Stimulated activated CD4-positive, alpha-beta T cell treated with anti-CD3 and anti-CD28 coated beads, Interleukin-4, amount 100 ng/mL, for 48 hours (primary cell): ENCODE measurements around the gene UBA52.
"Not testable (repeated sequence)": the region's sequence is repeated elsewhere in the genome, so short reads cannot be mapped to it uniquely, and the experiment has no call there.

Source experiments
- DNase-seq, 2 donors: peaks; one replicate each; pipeline ENCODE4 v3.0.0-alpha.2; 2020; ENCODE audit warnings: low read depth in 2 of 2

UBA52 gene

DNA sequence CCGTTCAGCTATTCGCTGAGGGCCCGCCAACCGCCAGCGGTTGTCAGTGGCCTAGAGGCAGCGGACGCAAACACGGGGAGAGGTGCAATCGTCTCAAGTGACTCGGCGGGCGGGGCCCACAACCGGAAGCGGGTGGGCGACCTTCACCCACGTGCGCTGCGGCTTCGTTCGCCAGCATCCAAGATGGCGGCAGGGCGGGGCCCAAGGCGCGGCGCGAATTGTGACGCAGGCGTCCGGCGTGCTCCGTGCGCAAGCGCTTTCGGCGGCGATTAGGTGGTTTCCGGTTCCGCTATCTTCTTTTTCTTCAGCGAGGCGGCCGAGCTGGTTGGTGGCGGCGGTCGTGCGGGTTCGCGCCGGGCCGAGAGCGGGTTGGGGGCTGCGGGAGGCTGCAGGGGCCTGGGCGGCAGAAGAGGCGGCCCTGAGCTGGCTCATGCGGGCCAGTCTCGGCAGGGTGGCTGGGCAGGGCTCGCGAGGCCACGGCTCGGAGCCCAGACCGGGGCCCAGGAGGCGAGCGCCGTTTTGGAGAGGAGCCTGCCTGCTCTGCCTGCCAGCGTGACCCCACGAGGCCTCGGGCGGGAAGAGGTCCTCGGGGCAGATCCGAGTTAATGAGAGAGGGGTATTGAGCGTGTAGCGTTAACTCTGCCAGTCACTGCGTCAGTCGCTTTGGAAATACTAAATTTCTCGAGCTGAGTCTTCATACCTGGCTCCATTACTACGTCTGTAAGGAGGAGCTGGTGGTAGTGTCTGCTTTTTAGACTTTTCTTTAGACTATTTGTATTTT, at the start of gene UBA52:
Gene UBA52 (plus strand): TSS at position 294 of the 781 bp plus-strand sequence. CDS start 1,444 bp downstream, outside the sequence.
- peak; percentile 98 to 99 for DNase-seq

DNA sequence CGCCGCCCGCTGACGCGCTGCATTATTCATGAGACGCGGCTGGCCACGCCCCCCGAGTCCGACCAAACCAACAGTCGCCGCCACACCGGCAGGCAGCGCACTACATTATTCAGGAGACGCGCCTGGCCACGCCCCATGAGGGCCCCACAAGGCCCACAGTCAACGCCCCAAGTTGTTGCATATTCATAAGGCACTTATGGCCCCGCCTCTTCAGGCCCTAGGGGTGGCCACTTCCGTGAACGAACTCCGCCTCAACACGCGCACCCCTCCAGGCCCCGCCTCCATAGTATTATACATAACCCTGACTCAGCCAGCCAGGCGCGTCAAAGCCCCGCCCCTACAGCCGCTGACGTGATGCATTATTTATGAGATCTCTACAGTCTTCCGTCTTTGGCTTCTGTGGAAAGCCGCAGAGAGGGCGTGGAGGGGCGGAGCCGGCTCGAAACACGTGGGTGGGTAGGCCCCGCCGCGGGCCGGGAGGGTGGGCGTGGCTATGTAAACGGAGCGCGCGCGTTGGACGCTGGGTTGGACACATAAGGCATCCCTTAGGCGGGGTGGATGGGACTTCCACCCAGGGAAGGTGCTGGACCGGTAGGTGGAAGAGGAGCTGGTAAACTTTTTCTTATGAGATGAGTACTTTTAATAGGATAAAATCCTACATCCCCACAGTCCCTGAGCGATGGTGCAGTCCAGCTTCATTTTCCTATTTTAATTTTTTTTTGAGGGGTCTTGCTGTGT, 49.4 kb upstream of the UBA52 start:
- peak; percentile 100 for DNase-seq

DNA sequence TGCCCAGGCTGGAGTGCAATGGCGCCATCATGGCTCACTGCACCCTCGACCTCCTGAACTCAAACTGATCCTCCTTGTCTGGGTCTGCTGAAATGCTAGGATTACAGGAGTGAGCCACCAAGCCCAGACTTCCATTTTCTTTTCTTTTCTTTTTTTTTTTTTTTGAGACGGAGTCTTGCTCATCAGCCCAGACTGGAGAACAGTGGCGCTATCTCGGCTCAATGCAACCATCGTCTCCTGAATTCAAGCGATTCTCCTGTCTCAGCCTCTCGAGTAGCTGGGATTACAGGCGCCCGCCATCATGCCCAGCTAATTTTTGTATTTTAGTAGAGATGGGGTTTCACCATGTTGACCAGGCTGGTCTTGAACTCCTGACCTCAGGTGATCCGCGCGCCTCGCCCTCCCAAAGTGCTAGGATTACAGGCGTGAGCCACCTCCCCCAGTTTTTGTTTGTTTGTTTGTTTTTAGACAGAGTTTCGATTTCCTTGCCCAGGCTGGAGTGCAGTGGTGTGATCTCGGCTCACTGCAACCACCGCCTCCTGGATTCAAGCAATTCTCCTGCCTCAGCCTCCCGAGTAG, 48.7 kb upstream of the UBA52 start:
- not testable (repeated sequence) for DNase-seq

DNA sequence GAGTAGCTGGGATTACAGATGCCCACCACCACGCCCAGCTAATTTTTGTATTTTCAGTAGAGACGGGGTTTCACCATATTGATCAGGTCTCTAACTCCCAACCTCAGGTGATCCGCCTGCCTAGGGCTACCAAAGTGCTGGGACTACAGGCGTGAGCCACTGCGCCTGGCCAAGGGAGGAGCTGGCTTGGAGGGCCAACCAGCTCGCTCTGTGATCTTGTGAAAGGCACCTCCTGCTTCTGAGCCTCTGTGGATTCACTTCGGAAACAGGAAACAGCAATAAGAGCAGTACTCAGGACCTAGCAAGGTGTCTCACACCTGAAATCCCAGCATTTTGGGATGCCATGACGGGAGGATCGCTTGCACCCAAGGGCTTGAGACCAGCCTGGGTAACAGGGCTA, 47.8 kb upstream of the UBA52 start:
- no peak for DNase-seq

DNA sequence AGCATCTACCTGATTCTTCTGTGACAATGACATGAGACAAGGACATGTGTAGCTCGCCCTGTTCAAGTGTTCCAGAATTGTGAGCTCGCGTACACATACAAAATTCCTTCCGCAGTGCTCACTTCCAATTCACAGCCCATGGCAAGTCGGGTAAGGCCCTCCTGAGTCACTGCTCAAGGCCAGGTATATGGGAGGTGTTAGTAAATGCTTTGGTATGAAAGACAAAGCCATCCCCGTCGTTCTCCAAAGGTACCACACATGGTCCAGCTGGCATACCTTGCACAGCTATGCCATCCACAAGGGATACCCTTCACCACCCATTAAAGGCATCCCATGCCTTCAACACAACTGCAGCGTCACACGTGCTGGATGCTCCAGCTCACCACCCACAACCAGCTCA, 45.3 kb upstream of the UBA52 start:
- DNase-seq, result no peak

DNA sequence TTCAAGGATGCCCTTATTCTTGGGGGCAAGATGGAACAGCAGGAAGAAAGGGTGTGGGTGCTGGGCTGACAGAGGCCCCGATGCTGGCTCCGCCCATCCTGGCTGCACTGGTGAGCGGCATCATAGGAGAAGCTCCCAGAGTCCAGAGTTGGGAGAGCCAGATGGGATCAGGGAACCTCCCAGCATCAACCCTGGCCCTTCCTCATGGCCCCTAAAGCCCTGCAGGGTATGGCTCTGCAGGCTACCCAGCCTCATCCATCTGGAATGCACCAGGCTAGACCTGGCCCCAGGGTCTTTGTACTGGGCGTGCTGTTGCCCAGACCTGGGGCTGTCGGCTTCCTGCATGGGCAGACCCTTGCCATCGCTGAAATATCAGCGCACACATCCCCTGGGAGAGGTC, 41.9 kb upstream of the UBA52 start:
- no peak for DNase-seq

DNA sequence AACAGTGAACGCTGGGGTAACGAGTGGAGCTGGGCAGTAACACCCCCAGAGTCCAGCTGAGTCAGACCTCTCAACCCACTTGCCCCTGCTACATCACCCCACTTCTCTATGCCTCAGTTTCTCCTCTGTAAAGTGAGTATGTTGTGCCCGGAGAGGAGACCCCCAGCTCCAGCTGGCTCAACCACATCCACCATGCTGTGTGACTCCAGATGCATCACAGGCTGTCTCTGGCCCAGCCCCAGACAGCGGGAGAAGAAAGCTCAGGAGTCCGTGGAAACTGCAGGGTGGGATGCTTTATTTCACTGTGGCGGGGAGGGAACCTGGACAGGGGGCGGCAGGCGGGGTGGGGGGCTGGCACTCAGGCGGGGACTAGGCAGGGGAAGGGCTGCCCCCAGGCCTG, 40.2 kb upstream of the UBA52 start:
- DNase-seq, result no peak

DNA sequence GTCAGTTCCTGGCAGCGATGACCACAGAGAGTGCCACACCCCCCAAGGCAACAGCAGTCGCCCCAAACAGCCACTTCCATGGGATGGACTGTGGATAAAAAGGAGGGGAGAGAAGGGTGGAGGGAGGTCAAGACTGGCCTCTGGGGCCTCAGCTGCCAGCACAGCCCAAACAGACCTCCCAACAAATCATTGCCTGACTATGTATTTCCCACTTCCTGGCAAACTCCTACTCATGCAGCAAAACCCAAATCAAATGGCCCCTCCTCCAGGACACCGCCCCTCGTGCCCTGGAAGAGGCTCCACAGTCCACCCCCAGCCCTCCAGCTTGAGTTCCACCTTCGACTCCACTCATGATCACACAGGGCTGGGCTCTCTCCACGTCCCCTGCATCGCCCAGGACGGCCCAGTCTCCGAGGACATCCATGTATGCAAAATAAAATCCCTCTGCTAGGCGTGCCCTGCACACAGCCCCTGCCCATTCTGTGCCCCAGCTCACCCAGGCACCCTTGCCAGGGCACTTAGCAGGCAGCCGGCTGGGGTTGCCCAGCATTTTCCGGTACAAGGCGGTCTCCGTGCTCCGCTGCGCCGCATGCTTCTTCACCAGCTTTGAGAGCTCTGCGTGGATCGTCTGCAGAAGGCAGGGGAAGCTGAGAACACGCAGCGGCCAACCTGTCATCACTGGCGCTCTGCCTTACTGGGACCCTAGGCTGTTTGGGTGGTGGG, 39.3 kb upstream of the UBA52 start:
- no peak for DNase-seq

DNA sequence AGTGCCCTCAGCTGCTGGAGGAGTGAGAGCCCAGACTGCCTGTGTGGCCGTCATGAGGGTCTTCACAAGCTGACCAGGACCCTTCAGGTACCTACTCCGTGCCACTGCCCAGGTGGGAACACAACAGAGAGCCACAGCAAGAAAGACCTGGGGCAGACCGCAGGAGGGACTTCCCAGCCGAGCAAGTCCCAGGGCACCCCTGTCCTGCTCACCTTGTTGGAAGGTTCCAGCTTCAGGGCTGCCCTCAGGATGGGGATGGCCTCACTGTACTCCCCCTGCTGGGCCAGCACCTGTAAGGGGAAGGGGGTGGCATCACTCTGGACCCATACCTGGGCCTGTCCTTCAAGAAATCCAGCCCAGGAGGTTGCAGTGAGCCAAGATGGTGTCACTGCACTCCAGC, 38.6 kb upstream of the UBA52 start:
- no peak for DNase-seq

DNA sequence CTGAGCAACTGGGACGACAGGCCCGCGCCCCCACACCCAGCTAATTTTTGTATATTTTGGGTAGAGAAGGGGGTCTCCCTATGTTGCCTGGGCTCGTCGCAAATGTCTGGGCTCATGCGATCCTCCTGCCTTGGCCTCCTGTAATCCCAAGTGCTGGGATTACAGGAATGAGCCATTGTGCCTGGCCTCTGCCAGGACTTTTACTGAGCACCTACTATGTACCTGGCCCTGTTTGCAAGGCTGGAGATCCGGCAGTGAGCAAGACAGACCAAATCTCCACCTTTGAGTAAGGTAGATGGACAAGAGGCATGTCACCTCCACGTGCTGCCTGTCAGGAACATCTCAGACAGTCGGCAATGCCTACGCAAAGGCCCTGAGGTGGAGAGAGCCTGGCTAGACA, 35.2 kb upstream of the UBA52 start:
- no peak for DNase-seq

DNA sequence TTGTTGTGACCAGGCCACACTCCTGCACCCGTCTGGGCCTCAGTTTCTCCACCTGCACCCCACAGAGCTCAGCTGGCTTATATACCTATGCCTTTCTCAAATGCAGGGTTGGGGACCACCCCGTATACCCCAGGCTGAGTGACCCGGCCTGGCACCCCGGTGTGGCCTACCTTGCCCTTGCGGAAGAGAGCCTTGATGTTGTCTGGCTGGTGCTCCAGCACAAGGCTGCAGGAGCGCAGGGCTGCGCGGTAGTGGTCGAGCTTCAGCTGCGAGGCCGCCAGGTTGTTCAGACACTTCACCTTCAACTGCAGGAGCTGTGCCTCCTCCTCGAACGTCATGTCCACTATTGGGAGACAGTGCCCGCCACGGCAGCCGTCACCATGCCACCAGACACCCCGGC, 34.2 kb upstream of the UBA52 start:
- DNase-seq, result no peak

DNA sequence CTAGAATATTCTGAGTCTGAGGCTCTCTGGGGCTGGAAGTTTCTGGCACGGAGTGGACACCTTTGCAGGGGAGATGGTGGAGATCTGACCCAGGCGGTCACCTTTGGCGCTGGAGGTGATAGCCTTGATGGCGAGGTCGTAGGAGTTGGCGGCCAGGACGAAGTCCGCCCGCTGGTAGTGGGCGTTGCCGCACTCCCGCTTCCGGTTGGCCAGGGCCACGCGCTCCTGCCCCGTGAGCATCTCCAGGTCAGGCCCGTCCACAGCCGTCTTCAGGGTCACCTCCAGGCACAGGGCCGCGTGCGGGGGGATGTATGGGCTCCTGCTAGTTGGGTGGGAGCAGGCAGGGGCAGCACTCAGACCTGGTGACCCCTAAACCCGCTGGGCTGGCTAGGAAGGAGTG, 33.5 kb upstream of the UBA52 start:
- no peak for DNase-seq

DNA sequence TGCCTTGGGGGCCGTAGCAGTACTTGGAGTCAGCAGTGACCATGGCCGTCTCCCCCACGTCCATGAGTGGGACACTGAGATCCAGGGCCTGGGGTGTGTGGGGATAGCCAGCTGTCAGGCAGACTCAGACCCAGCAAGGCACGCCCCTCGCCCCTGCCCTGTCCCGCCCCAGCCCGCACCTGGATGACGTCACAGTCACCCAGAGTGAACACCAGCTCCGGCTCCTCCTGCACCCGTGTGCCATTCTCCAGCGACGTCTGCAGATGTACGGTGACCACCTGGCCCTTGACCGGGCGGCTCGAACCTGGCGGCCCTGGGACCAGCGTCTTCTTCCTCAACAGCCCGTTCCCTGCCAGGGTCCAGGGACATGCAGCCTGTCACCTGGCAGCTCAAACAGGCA, 32.3 kb upstream of the UBA52 start:
- no peak for DNase-seq

DNA sequence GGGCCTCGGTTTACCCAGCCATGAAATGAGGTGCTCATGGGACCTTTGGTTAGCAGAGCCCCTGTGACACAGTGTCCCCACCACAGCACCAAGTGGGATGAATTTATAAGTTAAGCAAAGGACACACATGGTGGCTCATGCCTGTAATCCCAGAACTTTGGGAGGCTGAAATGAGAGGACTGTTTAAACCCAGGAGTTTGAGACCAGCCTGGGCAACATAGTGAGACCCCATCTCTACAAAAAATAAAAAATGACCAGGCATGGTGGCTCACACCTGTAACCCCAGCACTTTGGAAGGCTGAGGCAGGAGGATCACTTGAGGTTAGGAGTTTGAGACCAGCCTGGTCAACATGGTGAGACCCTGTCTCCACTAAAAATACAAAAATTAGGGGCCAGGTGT, 31.5 kb upstream of the UBA52 start:
- DNase-seq, result not testable (repeated sequence)

DNA sequence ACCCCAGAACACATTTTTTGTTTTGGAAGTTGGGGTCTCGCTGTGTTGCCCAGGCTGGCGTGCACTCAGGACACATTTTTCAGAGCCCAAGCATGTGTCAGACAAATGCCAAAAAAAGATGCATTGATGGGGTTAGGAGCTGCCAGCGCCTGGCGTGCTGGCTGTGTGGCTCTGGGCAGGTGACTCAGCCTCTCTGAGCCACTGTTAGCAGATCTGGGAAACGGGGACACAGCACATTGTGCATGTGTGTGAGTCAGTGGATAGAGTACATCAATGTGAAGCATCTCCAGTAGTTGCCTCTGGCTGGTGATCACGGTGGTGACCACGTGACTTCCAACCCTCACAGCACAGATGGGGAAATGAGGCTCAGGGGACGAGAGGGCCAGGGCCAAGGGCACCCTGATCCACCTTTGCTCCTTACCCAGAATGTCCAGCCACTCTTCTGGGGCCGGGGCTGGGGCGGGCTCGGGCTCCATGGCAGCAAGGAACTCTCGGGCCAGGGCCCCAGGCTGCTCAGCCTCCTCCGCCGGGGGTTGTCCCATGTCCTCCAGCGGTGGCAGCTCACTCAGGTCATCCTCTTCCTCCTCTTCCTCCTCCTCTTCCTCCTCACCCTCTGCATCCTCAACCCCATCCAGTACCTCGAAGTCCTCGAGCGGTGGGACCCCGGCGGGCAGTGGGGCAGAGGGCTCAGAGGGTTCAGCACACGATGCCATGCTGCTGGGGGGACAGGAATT, 30.2 kb upstream of the UBA52 start:
- DNase-seq, result peak in 1 of 2 donors; percentile 13

DNA sequence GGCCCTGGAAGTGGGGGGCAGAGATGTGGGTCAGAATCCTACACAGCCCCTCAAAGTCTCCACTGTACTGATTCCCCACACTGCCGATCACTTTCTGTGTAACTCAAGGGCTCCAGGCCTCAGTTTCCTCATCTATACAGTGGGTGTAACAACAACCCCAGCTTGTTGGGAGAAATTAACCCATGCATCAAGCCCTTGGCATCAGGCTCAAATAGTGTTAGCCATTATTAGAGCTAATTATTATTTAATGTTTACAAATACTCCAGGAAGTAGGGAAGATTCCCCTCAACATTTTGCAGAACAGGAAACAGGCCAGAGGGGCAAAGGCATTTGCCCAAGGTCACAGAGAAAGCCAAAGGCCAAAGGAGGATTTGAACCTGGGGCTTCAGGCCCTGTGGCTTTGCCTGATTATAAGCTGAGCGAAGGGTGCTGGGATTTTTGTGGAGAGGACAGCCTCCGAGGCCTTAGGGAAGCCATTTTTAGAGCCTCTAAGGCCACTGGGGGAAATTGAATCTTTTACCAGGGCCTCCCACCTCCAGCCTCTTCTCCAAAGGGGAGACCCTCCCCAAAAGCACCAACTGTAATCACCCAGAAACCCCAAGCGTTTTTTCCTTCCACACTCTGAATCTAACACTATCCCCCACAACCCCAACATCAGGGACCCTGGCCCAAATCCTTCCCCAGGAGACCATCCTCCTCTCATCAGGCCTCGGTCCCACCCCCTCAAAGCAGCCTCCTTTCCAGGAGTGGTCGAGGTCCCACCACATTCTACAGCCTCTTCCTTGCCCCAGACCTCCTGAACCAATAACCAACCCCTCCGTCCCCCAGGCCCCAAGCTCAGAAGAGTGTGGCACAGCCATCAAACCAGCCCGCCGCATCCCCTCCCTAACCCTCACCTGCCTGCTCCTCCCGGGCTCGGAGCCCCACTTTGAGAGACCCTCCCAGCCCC, 29.4 kb upstream of the UBA52 start:
- DNase-seq, result no peak

DNA sequence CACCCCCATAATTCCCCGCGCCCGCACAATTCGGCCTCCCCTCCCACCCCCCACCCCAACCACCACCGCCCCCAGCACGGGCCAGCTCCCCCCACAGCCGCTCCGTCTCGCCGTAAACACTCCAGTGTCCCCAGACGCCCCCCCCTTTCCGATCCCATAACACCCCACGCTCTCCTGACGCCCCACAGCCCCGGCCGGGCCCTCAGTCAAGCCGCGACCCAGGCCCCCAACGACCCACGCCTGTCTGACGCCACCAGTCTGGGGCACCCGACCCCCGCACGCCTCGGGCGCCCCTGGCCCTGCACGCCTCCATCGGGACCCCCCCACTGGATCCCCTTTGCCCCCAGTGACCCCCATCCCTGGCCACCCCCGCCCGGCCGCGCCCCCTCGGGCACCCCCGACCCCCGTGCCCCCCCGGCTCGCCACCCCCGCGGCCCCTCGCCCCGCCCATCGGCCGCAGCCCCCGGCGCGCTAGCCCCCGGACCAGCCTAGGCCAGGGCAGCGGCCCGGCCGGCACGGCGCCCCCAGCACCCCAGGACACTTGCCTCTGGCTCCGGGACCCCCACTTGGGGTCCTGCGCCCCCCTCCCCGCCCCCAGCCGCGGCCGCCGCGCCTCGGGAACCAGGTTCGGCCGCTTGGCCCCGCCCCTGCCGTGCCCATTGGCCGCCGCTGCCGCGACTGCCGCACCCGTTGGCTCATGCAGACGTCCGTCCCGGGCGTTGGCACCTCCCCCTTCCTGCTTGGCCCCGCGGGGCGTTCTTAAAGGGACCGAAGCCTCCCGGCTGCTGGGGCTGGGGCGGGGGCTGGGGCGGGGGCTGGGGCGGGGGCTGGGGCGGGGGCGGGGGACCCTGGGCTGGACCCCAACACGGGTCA, 28.5 kb upstream of the UBA52 start, which contains the start of gene FKBP8:
Gene FKBP8 (minus strand): TSS at position 633 of the 873 bp plus-strand sequence. CDS start 1,603 bp downstream, outside the sequence.
- DNase-seq, result peak; percentile 94 to 96

DNA sequence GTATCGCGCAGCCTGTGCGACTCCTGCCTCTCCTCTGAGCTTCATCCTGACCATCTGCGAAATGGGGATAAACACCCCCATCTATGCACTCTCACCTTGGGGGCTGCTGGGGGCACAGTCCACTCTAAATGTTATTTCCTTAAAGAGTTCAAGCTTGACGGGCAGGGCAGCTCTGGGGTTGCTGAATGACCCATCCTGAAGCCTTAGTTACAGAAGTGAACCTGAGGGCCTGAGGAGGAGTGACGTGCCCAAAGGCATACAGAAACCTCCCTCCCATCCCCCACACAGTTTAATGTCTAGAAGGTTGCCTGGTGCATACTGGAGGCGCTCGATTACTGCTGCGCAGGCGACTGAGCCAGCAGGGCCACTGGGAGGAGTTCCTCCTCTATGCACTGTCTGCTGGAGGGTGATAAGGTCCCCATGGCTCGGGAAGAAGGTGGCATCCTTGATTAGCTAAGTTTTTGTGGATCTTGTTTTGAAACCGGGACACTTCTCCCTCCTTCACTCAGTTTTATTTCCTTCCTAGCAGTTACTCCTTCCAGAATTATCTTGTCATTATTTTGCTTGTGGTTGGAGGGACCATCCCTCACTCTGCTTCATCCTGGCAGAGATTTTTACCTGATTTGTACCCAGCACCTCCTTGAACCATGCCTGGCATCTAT, 27.7 kb upstream of the UBA52 start:
- DNase-seq, result peak; percentile 67 to 77

DNA sequence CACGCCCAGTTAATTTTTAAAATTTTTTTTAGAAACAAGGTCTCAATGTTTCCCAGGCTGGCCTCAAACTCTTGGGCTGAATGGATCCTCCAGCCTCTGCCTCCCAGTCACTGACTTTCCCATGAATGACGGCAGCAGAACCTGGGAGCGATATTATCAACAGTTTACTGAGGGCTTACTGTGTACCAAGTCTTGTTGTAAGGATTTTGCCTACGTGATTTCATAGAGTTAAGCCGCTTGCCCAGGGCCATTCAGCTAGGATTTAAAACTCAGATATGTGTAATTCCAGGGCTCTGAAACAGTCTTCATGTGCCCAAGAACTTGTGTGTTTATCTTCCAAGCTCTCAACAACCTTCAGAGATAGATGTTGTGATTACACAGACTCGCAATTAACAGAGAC, 20.0 kb upstream of the UBA52 start:
- DNase-seq, result no peak
